Spleen (tissue), 7 donors: ENCODE data around the gene TBC1D8B.

ENCODE experiments used
- POLR2A ChIP-seq, 3 donors: fragments of 450-650 bp; IDR thresholded peaks; one replicate each; pipeline ENCODE4 v1.5.1; 2017; ENCODE audit warnings: antibody characterized with exemption in 3 of 3, mild to moderate bottlenecking in 1 of 3
- POLR2AphosphoS5 ChIP-seq, 3 donors: sonication (generic); formaldehyde crosslinking; IDR thresholded peaks; one replicate each; pipeline ENCODE4 v1.5.1; 2017; ENCODE audit warnings: antibody characterized with exemption in 3 of 3
- TF ChIP-seq, protein P1 (sequence below), 11 experiments: fragments of 200-600 bp in 7 of 11; fragments of 450-650 bp in 4 of 11; sonication (generic) in 4 of 11; IDR thresholded peaks in 8 of 11; conservative IDR thresholded peaks in 3 of 11; 1 replicate in 7 of 11; 2 replicates in 4 of 11; pipeline versions ENCODE4 v1.4.0 to v1.8.0; 2016 to 2021; ENCODE audit warnings: antibody characterized with exemption in 11 of 11, inconsistent platforms in 4 of 11, mild to moderate bottlenecking in 1 of 11
- donor health status: DM: no; HTN: no; CAD: no; lungs with moderate emphysema.
- donor health status: DM: no; HTN: no; CAD: no.
- donor health status: DM: no; HTN: no; CAD: no.

DNA sequence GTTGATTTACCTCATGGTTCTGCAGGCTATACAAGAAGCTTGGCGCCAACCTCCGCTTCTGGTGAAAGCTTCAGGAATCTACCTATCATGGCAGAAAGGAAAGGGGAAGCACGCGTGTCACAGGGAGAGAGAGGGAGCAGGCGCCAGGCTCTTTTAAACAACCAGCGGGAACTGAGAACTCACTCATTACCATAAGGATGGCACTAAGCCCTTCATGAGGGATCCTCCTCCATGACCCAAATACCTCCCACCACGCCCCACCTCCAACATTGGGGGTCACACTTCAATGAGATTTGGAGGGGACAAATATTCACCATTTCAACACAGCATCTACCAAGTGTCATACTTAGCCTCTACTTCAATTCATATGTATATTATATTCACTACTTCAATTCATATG lies 18.8 kb upstream of the TBC1D8B start:
- TF ChIP-seq, protein P1, sequence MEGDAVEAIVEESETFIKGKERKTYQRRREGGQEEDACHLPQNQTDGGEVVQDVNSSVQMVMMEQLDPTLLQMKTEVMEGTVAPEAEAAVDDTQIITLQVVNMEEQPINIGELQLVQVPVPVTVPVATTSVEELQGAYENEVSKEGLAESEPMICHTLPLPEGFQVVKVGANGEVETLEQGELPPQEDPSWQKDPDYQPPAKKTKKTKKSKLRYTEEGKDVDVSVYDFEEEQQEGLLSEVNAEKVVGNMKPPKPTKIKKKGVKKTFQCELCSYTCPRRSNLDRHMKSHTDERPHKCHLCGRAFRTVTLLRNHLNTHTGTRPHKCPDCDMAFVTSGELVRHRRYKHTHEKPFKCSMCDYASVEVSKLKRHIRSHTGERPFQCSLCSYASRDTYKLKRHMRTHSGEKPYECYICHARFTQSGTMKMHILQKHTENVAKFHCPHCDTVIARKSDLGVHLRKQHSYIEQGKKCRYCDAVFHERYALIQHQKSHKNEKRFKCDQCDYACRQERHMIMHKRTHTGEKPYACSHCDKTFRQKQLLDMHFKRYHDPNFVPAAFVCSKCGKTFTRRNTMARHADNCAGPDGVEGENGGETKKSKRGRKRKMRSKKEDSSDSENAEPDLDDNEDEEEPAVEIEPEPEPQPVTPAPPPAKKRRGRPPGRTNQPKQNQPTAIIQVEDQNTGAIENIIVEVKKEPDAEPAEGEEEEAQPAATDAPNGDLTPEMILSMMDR (IDR thresholded peaks at IDR 0.05 in 8 of 11, conservative IDR thresholded peaks at IDR 0.05 in 3 of 11), result no peak
- TF ChIP-seq POLR2A (IDR thresholded peaks at IDR 0.05), result no peak
- no peak for TF ChIP-seq POLR2AphosphoS5 (IDR thresholded peaks at IDR 0.05)
